HG02763 (cell line): ENCODE measurements around the gene GPI.
"Not testable (repeated sequence)": the region's sequence is repeated elsewhere in the genome, so short reads cannot be mapped to it uniquely, and the experiment has no call there.

ENCODE experiments used
- ATAC-seq: cut with Tn5 transposase; IDR thresholded peaks from one replicate; pipeline ENCODE4 v1.9.1; 2021; ENCODE audit warnings: mild to moderate bottlenecking, moderate library complexity; ENCODE audit not compliant: unreplicated experiment

The GPI gene

DNA sequence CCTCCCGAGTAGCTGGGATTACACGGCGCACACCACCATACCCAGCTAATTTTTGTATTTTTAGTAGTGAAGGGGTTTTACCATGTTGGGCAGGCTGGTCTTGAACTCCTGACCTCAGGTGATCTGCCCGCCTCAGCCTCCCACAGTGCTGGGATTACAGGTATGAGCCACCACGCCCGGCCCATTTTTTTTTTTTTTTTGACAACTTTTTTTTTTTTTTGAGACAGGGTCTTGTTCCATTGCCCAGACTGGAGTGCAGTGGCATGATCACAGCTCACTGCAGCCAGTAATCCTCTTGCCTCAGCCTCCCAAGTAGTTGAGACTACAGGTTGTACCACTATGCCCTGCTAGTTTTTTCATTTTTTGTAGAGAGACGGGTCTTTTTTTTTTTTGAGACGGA lies 35.8 kb downstream of the GPI start:
- not testable (repeated sequence) for ATAC-seq

DNA sequence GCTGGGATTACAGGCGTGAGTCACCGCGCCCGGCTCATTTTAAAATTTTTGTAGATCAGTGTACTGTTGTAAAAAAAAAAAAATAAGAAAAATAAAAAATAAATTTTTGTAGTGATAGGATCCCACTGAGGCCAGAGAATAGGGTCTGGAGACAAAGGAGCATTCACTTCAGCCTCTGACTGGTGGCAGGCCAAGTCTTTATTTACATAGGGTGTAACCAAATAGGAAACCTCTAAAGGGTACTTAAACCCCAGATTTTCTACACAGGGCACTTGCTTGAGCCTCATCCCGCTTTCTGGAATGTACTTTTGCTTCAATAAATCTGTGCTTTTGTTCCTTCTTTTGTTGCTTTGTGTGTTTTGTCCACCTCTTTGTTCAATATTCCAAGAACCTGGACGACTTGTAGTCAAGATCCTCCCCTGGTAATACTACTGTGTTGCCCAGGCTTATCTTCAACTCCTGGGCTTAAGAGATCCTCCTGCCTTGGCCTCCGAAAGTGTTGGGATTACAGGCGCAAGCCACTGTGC lies 37.1 kb downstream of the GPI start:
- no peak for ATAC-seq

DNA sequence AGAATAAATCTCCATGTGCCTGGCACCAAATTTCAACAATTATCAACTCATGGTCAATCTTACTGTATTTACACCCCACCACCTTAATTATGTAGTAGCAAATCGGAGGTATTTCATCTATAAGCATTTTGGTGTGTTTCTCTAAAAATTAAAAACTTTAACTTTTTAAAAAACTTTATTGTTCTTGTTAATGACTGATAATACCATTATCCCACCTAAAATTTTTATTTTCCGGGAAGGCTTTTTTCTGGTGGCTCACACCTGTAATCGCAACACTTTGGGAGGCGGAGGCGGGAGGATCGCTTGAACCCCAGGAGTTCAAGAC lies 38.8 kb downstream of the GPI start:
- no peak for ATAC-seq

DNA sequence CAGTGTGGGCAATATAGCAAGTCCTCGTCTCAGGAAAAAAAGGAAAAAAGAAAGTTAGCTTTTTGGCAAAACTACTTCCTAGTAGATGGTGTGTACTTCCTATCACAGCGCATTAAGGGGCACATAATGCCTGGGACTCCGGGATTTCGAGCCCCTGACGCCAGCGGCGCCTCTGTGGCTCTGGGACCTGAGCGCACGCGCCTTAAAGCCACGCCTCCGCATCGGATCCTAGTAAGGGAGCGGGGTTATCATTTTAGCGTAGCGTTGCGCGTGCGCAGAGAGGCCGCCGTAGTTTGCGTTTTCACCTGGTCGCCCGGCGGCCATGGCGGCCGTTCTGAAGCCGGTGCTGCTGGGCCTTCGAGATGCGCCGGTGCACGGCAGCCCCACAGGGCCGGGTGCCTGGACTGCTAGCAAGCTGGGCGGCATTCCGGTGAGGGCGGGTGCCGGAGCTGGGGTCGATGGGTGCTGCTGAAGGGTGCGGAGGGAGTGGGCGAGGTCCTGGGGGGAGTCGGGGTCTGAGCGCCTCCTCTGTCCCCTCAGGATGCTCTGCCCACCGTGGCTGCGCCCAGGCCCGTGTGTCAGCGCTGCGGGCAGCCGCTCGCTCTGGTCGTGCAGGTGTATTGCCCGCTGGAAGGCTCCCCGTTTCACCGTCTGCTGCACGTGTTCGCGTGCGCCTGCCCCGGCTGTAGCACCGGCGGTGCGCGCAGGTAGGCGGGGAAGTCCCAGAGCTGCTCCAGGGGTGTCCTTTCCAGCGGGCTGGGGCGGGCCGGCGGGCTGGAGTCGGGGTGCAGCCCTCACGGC lies 39.3 kb downstream of the GPI start, which contains the start of gene PDCD2L:
TSS of gene PDCD2L (plus strand) at position 291 of the 801 bp plus-strand sequence. CDS start at position 323, 32 bp downstream.
- peak; percentile 79 for ATAC-seq

DNA sequence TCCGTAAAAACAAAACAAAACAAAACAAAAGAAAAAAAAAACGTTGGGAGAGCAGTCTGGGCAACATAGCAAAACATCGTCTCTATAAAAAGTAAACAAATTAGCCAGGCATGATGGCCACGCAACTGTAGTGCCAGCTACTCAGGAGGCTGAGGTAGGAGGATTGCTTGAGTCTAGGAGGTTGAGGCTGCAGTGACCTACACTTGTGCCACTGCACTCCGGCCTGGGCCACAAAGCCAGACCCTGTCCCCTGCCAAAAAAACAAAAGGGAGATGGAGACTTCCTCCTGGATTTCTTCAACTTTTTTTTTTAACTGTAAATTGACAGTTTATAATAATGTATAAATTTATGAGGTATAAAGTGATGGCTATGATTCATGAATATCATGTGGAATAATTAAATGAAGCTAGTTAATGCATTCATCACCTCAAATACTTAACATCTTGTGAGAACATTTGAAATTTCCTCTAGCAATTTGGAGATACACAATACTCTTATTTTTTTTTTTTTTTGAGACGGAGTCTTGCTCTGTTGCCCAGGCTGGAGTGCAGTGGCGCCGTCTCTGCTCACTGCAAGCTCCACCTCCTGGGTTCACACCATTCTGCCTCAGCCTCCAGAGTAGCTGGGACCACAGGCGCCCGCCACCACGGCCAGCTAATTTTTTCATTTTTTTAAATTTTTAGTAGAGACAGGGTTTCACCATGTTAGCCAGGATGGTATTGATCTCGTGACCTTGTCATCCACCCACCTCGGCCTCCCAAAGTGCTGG lies 41.1 kb downstream of the GPI start:
- ATAC-seq = no peak

DNA sequence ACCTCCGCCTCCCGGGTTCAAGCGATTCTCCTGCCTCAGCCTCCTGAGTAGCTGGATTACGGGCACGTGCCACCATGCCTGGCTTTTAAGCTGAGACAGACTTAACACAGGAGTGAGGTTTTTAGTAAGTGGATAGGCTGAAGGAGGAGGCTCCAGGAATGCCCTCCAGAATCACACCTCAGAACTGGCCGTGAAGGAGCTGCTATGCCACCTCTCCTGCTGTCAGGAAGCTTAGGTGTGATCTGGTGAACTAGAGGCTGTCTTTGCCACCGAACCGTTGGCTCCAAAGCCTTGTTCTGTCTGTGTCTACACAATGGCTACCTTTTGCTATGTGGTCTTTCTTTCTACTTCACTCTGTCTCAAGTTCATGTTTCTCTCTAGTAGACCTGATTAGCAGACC lies 43.4 kb downstream of the GPI start:
- ATAC-seq = no peak

DNA sequence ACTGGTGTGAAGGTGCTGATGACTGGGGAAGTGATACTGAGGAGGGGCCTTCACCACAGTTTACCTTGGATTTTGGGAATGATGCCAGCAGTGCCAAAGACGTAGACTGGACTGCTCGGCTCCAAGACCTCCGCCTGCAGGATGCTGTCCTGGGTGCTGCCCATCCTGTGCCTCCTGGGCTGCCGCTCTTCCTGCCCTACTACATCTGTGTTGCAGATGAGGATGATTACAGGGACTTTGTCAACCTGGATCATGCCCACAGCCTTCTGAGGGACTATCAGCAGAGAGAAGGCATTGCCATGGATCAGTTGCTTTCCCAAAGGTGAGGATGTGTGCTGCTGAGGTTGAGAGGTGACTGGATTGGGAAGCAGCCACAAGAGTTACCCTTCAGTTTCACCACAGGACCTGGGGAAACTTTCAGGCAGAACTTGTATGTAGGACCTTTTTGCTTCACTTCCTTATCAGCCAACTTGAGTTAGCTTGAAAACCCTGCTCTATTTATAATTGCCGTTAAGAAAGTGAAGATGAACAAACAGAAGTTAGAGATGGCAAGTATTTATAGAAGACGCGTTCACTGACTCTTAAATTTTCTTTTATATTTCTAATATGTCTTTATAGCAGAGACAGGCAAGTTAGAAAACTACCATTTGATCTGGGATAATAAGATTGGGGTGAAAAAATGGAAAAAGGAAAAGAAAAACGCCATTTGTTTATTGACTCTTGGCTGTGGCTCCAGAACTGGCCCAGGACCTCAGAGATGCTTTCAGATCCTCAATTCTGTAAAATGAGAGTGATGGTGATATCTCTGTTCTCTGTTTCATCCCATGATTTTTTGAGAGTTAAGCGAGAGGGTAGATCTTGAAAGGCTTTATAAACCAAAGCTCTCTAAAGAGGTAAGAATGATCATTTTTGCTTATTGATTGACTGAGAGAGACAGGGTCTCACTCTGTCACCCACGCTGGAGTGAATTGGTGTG lies 44.5 kb downstream of the GPI start:
- ATAC-seq = no peak

DNA sequence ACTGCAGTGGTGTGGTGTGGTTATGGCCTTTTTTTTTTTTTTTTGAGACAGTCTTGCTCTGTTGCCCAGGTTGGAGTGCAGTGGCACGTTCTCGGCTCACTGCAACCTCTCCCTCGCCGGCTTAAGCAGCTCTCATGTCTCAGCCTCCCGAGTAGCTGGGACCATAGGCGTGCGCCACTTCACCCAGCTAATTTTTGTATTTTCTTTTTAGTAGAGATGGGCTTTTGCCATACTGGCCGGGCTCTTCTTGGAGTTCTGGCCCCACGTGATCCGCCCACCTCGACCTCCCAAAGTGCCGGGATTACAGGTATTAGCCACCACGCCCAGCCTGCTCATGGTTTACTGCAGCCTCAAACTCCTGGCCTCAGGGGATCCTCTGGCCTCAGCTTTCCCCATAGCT lies 46.2 kb downstream of the GPI start:
- ATAC-seq = no peak

DNA sequence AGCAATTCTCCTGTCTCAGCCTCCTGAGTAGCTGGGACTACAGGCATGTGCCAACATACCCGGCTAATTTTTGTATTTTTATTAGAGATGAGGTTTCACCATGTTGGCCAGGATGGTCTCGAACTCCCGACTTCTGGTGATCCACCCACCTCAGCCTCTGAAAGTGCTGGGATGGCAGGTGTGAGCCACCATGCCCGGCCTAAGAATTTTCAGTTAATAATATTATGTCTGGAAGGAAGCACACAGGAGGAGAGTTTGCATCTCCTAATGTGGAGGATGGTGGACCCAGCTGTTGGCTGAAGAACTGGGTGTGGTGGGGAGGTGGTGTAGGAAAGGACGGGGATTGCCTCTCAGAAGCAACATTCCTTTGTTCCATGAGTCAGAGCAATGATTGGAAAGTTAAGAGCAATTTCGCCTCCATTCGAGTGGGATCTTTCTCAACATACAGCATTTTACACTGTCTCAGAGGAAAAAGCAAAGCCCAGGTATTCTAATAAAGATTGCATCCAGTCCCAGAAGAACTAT lies 51.1 kb downstream of the GPI start:
- ATAC-seq = no peak

DNA sequence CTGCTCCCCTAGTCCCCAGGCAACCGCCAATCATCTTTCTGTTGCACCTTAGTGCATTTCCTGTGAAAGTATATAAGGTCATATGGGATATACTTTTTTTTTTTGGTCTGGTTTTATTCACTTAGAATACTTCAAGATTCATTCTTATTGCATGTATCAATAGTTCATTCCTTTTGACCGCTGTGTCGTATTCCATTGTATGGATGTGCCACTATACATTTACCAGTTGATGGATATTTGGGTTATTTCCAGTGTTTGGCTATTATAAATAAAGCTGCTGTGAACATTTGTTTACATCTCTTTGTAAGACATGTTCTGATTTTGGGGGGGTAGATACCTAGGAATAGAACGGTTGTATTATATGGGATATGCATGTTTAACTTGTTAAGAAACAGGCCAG lies 53.3 kb downstream of the GPI start:
- ATAC-seq = no peak

DNA sequence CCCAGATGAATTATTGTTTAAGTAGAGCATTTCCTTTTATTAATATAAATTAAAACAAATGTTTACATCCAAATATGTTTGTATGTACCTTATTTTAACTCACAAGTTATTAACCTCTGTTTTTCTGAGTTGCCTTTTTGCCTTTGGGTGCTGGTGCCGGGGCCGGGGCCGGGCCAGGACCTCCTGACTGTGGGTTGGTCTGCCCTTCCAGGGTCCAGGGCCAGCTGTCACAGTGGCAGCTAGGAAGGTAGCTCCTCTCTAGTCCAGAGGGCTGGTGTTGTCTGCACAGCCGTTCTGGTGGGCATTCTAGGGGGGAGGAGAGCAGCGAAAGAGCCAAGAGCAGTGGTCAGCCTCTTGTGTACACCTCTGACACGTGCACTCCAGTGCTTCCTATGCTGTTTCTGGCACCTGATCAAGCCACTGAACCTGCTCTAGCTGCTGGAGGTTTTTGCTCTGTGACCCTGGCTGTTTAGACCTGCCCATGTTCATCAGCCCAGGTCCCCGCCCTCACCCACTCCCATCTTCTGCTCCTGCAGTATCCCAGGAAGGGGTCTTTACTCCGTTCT lies 61.2 kb downstream of the GPI start:
- ATAC-seq = no peak

DNA sequence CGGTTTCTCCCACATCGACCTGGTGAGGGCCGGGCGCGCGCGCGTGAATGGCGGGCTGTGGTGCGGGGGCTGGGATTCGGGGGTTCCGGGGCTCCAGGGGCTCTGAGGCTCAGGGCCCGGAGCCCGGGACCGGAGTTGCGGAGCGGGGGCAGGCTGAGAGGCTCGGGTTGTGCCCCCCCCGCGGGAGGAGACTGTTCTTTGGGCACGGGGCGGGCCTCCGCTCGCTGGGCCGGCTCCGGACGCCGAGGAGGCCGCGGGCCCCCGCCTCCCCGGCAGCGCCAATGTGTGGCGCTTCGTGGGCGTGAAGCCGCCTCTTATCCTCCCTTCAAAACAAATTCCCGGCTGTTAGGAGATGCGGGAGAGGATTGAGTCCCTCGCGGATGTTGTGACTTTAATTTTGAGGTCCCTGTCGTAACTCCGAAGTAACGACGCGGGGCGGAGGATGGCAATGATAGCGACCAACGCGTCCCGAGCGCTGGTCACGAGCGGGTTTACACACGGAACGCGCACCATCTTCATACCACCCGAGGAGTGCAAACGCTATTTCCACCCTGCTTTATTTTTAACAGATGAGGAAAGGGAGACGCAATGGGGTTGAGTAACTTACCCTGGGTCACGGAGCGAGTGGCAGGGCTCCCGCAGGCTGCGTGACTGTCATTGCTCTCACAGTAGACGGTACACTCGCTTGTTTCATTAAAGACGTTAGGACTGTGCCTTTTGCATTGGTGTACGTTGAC lies 63.7 kb downstream of the GPI start:
- ATAC-seq = peak; percentile 36

DNA sequence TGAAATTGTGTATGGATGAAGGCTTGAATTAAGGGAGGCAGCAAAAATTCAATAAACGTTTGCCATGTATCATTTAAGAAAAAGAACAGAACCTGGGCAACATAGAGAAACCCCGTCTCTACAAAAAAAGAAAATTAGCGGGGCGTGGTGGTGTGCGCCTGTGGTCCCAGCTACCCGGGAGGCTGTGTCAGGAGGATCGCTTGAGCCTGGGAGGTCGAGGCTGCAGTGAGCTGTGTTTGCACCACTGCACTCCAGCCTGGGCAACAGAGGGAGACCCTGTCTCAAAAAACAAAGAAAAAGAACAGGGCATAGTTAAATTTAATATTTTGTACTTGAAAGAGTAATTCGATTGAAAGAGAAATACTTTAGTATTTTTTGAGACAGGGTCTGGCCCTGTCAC lies 64.6 kb downstream of the GPI start:
- no peak for ATAC-seq

DNA sequence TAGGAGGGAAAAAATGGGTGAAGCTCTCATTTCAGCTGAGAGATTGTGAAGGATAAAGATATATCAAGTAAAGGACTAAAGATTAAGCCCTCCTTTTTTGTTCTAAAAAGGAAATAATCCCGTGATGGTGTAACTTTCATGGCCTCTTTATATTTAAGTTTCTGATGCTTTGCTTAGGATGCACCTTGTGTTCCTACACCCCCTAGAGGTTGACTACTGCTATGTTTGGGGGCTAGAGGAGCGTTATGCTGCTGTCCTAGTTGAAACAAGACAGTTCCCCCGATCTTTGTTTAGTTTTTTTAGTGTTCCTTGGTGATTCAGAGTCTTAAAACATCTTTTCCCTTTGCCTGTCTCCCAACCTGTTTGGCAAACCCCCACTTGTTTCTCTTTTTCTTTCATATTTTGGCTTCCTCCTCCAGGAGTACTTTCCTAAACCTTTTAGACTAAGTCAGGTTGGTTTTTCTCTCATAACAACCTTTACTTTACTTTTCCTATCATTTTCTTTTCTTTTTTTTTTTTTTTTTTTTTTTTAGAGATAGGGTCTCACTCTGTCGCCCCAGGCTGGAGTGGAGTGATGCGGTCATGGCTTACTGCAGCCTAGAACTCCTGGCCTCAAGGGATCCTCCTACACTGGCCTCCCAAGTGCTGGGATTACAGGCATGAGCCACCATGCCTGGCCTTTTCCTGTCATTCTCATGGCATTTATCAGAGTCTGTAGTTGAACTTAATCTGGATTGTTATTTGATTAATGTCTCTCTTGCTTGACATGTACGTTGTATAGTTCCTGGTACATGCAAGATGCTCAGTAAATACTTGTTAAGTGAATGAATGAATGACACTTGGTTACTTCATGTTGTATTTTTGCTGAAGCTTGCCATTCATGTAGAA lies 66.0 kb downstream of the GPI start:
- ATAC-seq = no peak

DNA sequence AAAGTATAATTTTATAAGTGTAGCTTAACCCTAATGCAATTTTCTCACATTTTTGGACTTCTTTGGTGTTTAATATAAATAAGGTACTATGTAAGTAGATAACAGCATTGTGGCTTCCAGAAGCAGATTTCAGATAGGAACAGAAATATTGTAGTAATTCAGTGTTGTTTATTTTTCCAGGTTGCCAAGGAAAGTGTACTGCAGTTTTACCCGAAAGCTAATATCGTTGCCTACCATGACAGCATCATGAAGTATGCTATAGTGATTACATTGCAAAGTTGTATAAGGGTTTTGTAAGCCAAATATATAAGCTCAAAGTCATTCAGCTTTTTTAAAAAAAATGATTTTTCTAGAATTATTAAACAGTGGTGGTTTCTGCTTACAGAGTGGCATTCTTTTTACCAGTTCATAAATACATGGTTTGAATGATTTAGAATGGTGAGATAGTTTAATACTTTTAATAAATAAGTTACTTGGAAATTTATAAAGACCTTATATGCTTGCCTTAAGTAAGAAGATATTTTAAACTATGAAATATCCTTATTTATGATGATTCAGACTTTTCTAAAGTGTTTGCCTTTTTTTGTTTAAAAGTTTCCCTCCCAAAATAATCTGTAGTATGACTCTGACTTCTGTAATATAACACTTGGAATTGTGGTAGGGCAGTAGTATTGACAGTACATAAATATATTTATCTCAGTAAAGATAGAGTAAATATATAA lies 66.8 kb downstream of the GPI start:
- ATAC-seq = no peak

DNA sequence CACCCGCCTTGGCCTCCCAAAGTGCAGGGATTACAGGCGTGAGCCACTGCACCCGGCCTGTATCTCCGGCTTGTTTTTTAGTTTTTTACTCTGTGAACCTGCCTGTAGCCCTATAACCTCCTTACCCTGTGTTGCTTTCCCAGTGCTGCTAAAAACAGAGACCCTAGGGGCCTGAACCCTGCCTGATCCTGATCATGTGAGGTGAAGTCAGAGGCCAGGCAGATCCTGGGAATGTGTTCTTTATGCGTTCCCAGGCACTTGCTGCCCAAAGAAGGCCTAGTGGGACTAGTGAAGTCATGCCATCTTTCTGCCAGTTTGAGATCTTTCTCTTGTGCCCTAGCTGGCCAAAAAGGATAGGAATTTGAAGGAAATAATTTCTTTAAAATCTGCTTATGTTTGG lies 67.8 kb downstream of the GPI start:
- ATAC-seq = no peak

DNA sequence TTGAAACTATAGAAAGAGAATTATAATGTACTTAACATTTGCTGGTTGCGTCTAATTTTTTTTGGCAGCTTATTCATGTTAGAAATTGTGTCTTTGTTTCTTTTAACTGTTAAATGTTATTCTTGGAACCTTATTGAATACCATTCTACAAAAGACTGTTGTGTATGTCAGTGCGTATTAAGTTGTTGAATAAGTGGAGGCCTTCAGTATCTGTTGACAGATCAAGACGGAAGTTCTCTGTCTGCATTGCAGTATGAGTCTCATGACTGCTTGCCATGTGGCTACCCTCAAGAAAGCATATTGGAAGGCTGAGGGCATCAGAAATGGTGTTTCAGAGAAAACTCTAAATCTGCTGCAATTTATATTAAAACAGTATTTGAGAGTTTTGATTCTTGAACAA lies 71.7 kb downstream of the GPI start:
- ATAC-seq = no peak

DNA sequence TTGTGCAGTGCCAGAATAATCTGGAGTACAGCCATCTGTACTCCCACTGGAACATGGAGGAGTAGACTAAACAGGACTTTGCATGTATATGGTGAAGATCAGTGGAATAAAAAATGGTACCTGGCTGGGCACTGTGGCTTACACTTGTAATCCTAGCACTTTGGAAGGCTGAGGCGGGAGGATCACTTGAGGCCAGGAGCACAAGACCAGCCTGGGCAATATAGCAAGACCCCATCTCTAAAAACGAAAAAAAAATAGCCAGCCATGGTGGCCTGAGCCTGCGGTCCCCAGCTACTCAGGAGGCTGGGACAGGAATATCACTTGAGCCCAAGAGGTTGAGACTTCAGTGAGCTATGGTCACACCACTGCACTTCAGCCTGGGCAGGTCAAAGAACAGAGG lies 83.2 kb downstream of the GPI start:
- ATAC-seq = no peak
